ENCODE data around the gene MED27. TPM values are rescaled to one million over a fixed set of nuclear protein-coding genes. Genes with fewer than 3 reads are reported as not detected.

MED27 gene
- total and polyA plus RNA-seq, 7 experiments from 2014 or later: 11.5 to 44.2 (median 25.7) TPM

- intact Hi-C loops (cut with micrococcal nuclease): no loop called here
- DNase-seq: no peak
- H3K4me3 Mint-ChIP-seq: no peak overlapping the region
- POLR2A ChIA-PET: no interaction called here
- peaks cover 50 to 91% (median 82%) of the 10 kb centered on the region in 5 donors for H3K27me3 Mint-ChIP-seq
- no peaks in the 10 kb centered on the region for H3K36me3 ChIP-seq (ENCODE audit: control insufficient read depth in 2 of 3, insufficient read depth in 3 of 3, low read length in 3 of 3)
- H3K4me1 Mint-ChIP-seq: peaks cover 0 to 4% (median 1%) of the 10 kb centered on the region in 7 donors
- no peaks in the 10 kb centered on the region for H3K36me3 Mint-ChIP-seq
- H3K4me1 ChIP-seq (ENCODE audit: control insufficient read depth in 2 of 2, insufficient read depth in 2 of 2, low read length in 2 of 2): peaks cover 0 to 2% of the 10 kb centered on the region in 2 donors
- CTCF ChIA-PET: no interaction called here
- no peak for ATAC-seq
- no peak overlapping the region for H3K27ac Mint-ChIP-seq
- H3K9me3 Mint-ChIP-seq: peaks cover 0 to 4% (median 0%) of the 10 kb centered on the region in 11 donors
- H3K9me3 ChIP-seq (ENCODE audit: control insufficient read depth in 2 of 3, low read length in 3 of 3): no peaks in the 10 kb centered on the region
- H3K27ac ChIP-seq (ENCODE audit: low read depth, low read length): no peak overlapping the region
- no peak overlapping the region for H3K4me3 ChIP-seq (ENCODE audit: low read length)
- peaks cover 0 to 4% of the 10 kb centered on the region in 2 donors for H3K27me3 ChIP-seq (ENCODE audit: control insufficient read depth in 2 of 2, insufficient read depth in 2 of 2, low read length in 2 of 2)
Observed at GRCh38 chr9:132121021-132121420, 41.4 kb upstream of the MED27 start.

- Mint-ChIP-seq H3K27me3 (peaks cover 32 to 82% (median 72%) of the 10 kb centered on the region in 5 donors), H3K36me3 (peaks cover 0 to 4% (median 0%) of the 10 kb centered on the region in 5 donors), H3K27ac (no peak overlapping the region), H3K4me3 (no peak overlapping the region), H3K4me1 (peaks cover 0 to 2% (median 0%) of the 10 kb centered on the region in 7 donors), H3K9me3 (peaks cover 0 to 8% (median 0%) of the 10 kb centered on the region in 11 donors)
- intact Hi-C loops (cut with micrococcal nuclease): no loop called here
- Histone ChIP-seq H3K27ac (ENCODE audit: low read depth, low read length) (no peak overlapping the region), H3K9me3 (ENCODE audit: control insufficient read depth in 2 of 3, low read length in 3 of 3) (no peaks in the 10 kb centered on the region), H3K27me3 (ENCODE audit: control insufficient read depth in 2 of 2, insufficient read depth in 2 of 2, low read length in 2 of 2) (no peaks in the 10 kb centered on the region), H3K4me3 (ENCODE audit: low read length) (no peak overlapping the region), H3K4me1 (ENCODE audit: control insufficient read depth in 2 of 2, insufficient read depth in 2 of 2, low read length in 2 of 2) (no peaks in the 10 kb centered on the region), H3K36me3 (ENCODE audit: control insufficient read depth in 2 of 3, insufficient read depth in 3 of 3, low read length in 3 of 3) (no peaks in the 10 kb centered on the region)
- ATAC-seq (no peak), DNase-seq (no peak)
- ChIA-PET POLR2A (no interaction called here), CTCF (no interaction called here)
Observed at GRCh38 chr9:132117694-132118093, 38.0 kb upstream of the MED27 start.

GRCh38 chr9:132116583-132116982, 36.9 kb upstream of the MED27 start:
- peaks cover 0 to 4% (median 0%) of the 10 kb centered on the region in 5 donors for H3K36me3 Mint-ChIP-seq
- peaks cover 0 to 2% (median 0%) of the 10 kb centered on the region in 7 donors for H3K4me1 Mint-ChIP-seq
- no peak overlapping the region for H3K4me3 Mint-ChIP-seq
- DNase-seq (no peak), ATAC-seq (no peak)
- H3K9me3 Mint-ChIP-seq: peaks cover 0 to 8% (median 0%) of the 10 kb centered on the region in 11 donors
- Histone ChIP-seq H3K4me1 (ENCODE audit: control insufficient read depth in 2 of 2, insufficient read depth in 2 of 2, low read length in 2 of 2) (no peaks in the 10 kb centered on the region), H3K36me3 (ENCODE audit: control insufficient read depth in 2 of 3, insufficient read depth in 3 of 3, low read length in 3 of 3) (no peaks in the 10 kb centered on the region), H3K4me3 (ENCODE audit: low read length) (no peak overlapping the region), H3K9me3 (ENCODE audit: control insufficient read depth in 2 of 3, low read length in 3 of 3) (no peaks in the 10 kb centered on the region), H3K27ac (ENCODE audit: low read depth, low read length) (no peak overlapping the region), H3K27me3 (ENCODE audit: control insufficient read depth in 2 of 2, insufficient read depth in 2 of 2, low read length in 2 of 2) (no peaks in the 10 kb centered on the region)
- ChIA-PET POLR2A (no interaction called here), CTCF (no interaction called here)
- intact Hi-C loops (cut with micrococcal nuclease): no loop called here
- H3K27me3 Mint-ChIP-seq: peaks cover 31 to 78% (median 71%) of the 10 kb centered on the region in 5 donors
- no peak overlapping the region for H3K27ac Mint-ChIP-seq

GRCh38 chr9:132114102-132114707, 34.5 kb upstream of the MED27 start:
- DNase-seq (peak in 7 of 9 donors; percentile 10 to 74 (median 22)), ATAC-seq (peak; percentile 51)
- Mint-ChIP-seq H3K4me3 (no peak overlapping the region), H3K36me3 (peaks cover 0 to 7% (median 0%) of the 10 kb centered on the region in 5 donors), H3K27ac (no peak overlapping the region), H3K4me1 (peaks cover 0 to 2% (median 0%) of the 10 kb centered on the region in 7 donors), H3K27me3 (peaks cover 21 to 75% (median 68%) of the 10 kb centered on the region in 5 donors), H3K9me3 (peaks cover 0 to 8% (median 1%) of the 10 kb centered on the region in 11 donors)
- ChIA-PET POLR2A (no interaction called here), CTCF (no interaction called here)
- intact Hi-C loops (cut with micrococcal nuclease): no loop called here
- no peaks in the 10 kb centered on the region for H3K9me3 ChIP-seq (ENCODE audit: control insufficient read depth in 2 of 3, low read length in 3 of 3)
- H3K4me1 ChIP-seq (ENCODE audit: control insufficient read depth in 2 of 2, insufficient read depth in 2 of 2, low read length in 2 of 2): no peaks in the 10 kb centered on the region
- H3K36me3 ChIP-seq (ENCODE audit: control insufficient read depth in 2 of 3, insufficient read depth in 3 of 3, low read length in 3 of 3): no peaks in the 10 kb centered on the region
- H3K27me3 ChIP-seq (ENCODE audit: control insufficient read depth in 2 of 2, insufficient read depth in 2 of 2, low read length in 2 of 2): no peaks in the 10 kb centered on the region
- no peak overlapping the region for H3K4me3 ChIP-seq (ENCODE audit: low read length)
- no peak overlapping the region for H3K27ac ChIP-seq (ENCODE audit: low read depth, low read length)

GRCh38 chr9:132109291-132109690, 29.6 kb upstream of the MED27 start:
- CTCF ChIA-PET: no interaction called here
- peaks cover 0 to 7% (median 1%) of the 10 kb centered on the region in 11 donors for H3K9me3 Mint-ChIP-seq
- POLR2A ChIA-PET: no interaction called here

GRCh38 chr9:132108728-132109127, 29.1 kb upstream of the MED27 start:
- Histone ChIP-seq H3K27me3 (ENCODE audit: control insufficient read depth in 2 of 2, insufficient read depth in 2 of 2, low read length in 2 of 2) (no peaks in the 10 kb centered on the region), H3K9me3 (ENCODE audit: control insufficient read depth in 2 of 3, low read length in 3 of 3) (no peaks in the 10 kb centered on the region), H3K36me3 (ENCODE audit: control insufficient read depth in 2 of 3, insufficient read depth in 3 of 3, low read length in 3 of 3) (no peaks in the 10 kb centered on the region), H3K4me1 (ENCODE audit: control insufficient read depth in 2 of 2, insufficient read depth in 2 of 2, low read length in 2 of 2) (no peaks in the 10 kb centered on the region), H3K4me3 (ENCODE audit: low read length) (no peak overlapping the region), H3K27ac (ENCODE audit: low read depth, low read length) (no peak overlapping the region)
- DNase-seq (no peak), ATAC-seq (no peak)
- Mint-ChIP-seq H3K9me3 (peaks cover 0 to 4% (median 0%) of the 10 kb centered on the region in 11 donors), H3K27ac (no peak overlapping the region), H3K27me3 (peaks cover 8 to 60% (median 40%) of the 10 kb centered on the region in 5 donors), H3K4me1 (no peaks in the 10 kb centered on the region), H3K4me3 (no peak overlapping the region), H3K36me3 (peaks cover 0 to 3% (median 0%) of the 10 kb centered on the region in 5 donors)
- ChIA-PET POLR2A (no interaction called here), CTCF (no interaction called here)
- intact Hi-C loops (cut with micrococcal nuclease): no loop called here

More at GRCh38 chr9:132109291-132109690, 29.6 kb upstream of the MED27 start:
- Mint-ChIP-seq H3K4me1 (peaks cover 0 to 2% (median 0%) of the 10 kb centered on the region in 7 donors), H3K27me3 (peaks cover 13 to 63% (median 46%) of the 10 kb centered on the region in 5 donors), H3K27ac (no peak overlapping the region), H3K36me3 (peaks cover 0 to 6% (median 0%) of the 10 kb centered on the region in 5 donors), H3K4me3 (no peak overlapping the region)
- Histone ChIP-seq H3K27ac (ENCODE audit: low read depth, low read length) (no peak overlapping the region), H3K36me3 (ENCODE audit: control insufficient read depth in 2 of 3, insufficient read depth in 3 of 3, low read length in 3 of 3) (no peaks in the 10 kb centered on the region), H3K4me3 (ENCODE audit: low read length) (no peak overlapping the region), H3K9me3 (ENCODE audit: control insufficient read depth in 2 of 3, low read length in 3 of 3) (no peaks in the 10 kb centered on the region), H3K4me1 (ENCODE audit: control insufficient read depth in 2 of 2, insufficient read depth in 2 of 2, low read length in 2 of 2) (no peaks in the 10 kb centered on the region), H3K27me3 (ENCODE audit: control insufficient read depth in 2 of 2, insufficient read depth in 2 of 2, low read length in 2 of 2) (no peaks in the 10 kb centered on the region)
- no peak for DNase-seq
- intact Hi-C loops (cut with micrococcal nuclease): no loop called here
- no peak for ATAC-seq

Data from naive thymus-derived CD4-positive, alpha-beta T cell (primary cell).